Astrocyte (in vitro differentiated cells and primary cell): Measurements from ENCODE around the gene KBTBD4. TPM values are rescaled to one million over a fixed set of nuclear protein-coding genes. Genes with fewer than 3 reads are reported as not detected.

Experiments used
- DNase-seq: peaks from one replicate; pipeline ENCODE4 v3.0.0-alpha.2; 2010; ENCODE audit warnings: low read depth
- FAIRE-seq: peaks from 2 replicates; lab custom pipeline; 2011; peaks lifted over from hg19 to GRCh38; lab: Jason Lieb, UNC
- H2AFZ ChIP-seq: 2 replicates; pipeline ENCODE4 v1.6.0; 2012; ENCODE audit warnings: low read depth, low read length, inconsistent platforms
- H3K27ac ChIP-seq: 2 replicates; pipeline ENCODE4 v1.5.1; 2011; ENCODE audit warnings: low read depth, low read length, inconsistent platforms
- H3K27me3 ChIP-seq: 2 replicates; pipeline ENCODE4 v1.6.0; 2011; ENCODE audit warnings: low read length, inconsistent platforms; ENCODE audit not compliant: insufficient read depth
- H3K36me3 ChIP-seq: 2 replicates; pipeline ENCODE4 v1.5.1; 2011; ENCODE audit warnings: low read length, inconsistent platforms; ENCODE audit not compliant: insufficient read depth
- H3K4me1 ChIP-seq: 2 replicates; pipeline ENCODE4 v1.5.1; 2011; ENCODE audit warnings: low read length, inconsistent platforms; ENCODE audit not compliant: insufficient read depth
- H3K4me2 ChIP-seq: 2 replicates; pipeline ENCODE4 v1.6.0; 2012; ENCODE audit warnings: low read length, inconsistent platforms
- H3K4me3 ChIP-seq: 2 replicates; pipeline ENCODE4 v1.5.1; 2011; ENCODE audit warnings: low read depth, mild to moderate bottlenecking, low read length, inconsistent platforms; ENCODE audit not compliant: insufficient read depth
- H3K79me2 ChIP-seq: 2 replicates; pipeline ENCODE4 v1.6.0; 2012; ENCODE audit warnings: mild to moderate bottlenecking, low read length, inconsistent platforms; ENCODE audit not compliant: insufficient read depth
- H3K9ac ChIP-seq: 2 replicates; pipeline ENCODE4 v1.6.0; 2012; ENCODE audit warnings: mild to moderate bottlenecking, low read length, inconsistent platforms
- H3K9me3 ChIP-seq: 2 replicates; pipeline ENCODE4 v1.5.1; 2012; ENCODE audit warnings: low read depth, mild to moderate bottlenecking, low read length, inconsistent platforms; ENCODE audit not compliant: insufficient read depth
- H4K20me1 ChIP-seq: 2 replicates; pipeline ENCODE4 v1.6.0; 2012; ENCODE audit warnings: low read length, inconsistent platforms; ENCODE audit not compliant: insufficient read depth
- H3K27ac Mint-ChIP-seq: one replicate; pipeline ENCODE4 v1.8.0; 2021; ENCODE audit warnings: mild to moderate bottlenecking, mixed read lengths; ENCODE audit not compliant: unreplicated experiment
- H3K27me3 Mint-ChIP-seq: one replicate; pipeline ENCODE4 v1.8.0; 2021; ENCODE audit warnings: low read depth, mixed read lengths; ENCODE audit not compliant: unreplicated experiment
- H3K36me3 Mint-ChIP-seq: one replicate; pipeline ENCODE4 v1.8.0; 2021; ENCODE audit warnings: low read depth, mixed read lengths; ENCODE audit not compliant: unreplicated experiment
- H3K4me1 Mint-ChIP-seq: one replicate; pipeline ENCODE4 v1.8.0; 2021; ENCODE audit warnings: low read depth, mixed read lengths; ENCODE audit not compliant: unreplicated experiment
- H3K4me3 Mint-ChIP-seq: one replicate; pipeline ENCODE4 v1.8.0; 2021; ENCODE audit warnings: mild to moderate bottlenecking, moderate library complexity, mixed read lengths; ENCODE audit not compliant: unreplicated experiment
- H3K9me3 Mint-ChIP-seq: one replicate; pipeline ENCODE4 v1.8.0; 2021; ENCODE audit warnings: mild to moderate bottlenecking, mixed read lengths; ENCODE audit not compliant: unreplicated experiment
- EZH2 ChIP-seq: IDR thresholded peaks from 2 replicates; pipeline ENCODE4 v1.6.1; 2012; ENCODE audit warnings: mild to moderate bottlenecking, low read length, inconsistent platforms; ENCODE audit not compliant: insufficient read depth
- total RNA-seq: library from RNA; stranded (reverse); gene quantifications from 2 replicates; pipeline ENCODE4 v1.2.1, GENCODE V29; 2021
- TF ChIP-seq, protein P1 (sequence below): IDR thresholded peaks from 2 replicates; pipeline ENCODE4 v1.5.1; 2011; ENCODE audit warnings: low read depth, mild to moderate bottlenecking, inconsistent platforms, low read length, moderate library complexity; ENCODE audit not compliant: insufficient read depth

KBTBD4 gene
- total RNA-seq, 1 donor from 2014 or later: 11.9 TPM

- no peak overlapping the region for H3K27ac Mint-ChIP-seq
- peak overlapping the region; percentile 68 for H3K4me3 Mint-ChIP-seq
- Histone ChIP-seq H3K27ac (no peak overlapping the region), H4K20me1 (no peaks in the 10 kb centered on the region), H3K27me3 (peaks cover 35% of the 10 kb centered on the region), H2AFZ (no peak overlapping the region), H3K9ac (no peak overlapping the region), H3K4me2 (no peak overlapping the region), H3K36me3 (no peaks in the 10 kb centered on the region), H3K9me3 (no peaks in the 10 kb centered on the region), H3K4me3 (no peak overlapping the region), H3K79me2 (no peaks in the 10 kb centered on the region), H3K4me1 (peaks cover 2% of the 10 kb centered on the region)
- no peaks in the 10 kb centered on the region for H3K9me3 Mint-ChIP-seq
- H3K4me1 Mint-ChIP-seq: no peaks in the 10 kb centered on the region
- H3K27me3 Mint-ChIP-seq: peaks cover 39% of the 10 kb centered on the region
- FAIRE-seq: no peak
- no peaks in the 10 kb centered on the region for H3K36me3 Mint-ChIP-seq
- DNase-seq: no peak
- TF ChIP-seq EZH2: no peak
- TF ChIP-seq, protein P1, sequence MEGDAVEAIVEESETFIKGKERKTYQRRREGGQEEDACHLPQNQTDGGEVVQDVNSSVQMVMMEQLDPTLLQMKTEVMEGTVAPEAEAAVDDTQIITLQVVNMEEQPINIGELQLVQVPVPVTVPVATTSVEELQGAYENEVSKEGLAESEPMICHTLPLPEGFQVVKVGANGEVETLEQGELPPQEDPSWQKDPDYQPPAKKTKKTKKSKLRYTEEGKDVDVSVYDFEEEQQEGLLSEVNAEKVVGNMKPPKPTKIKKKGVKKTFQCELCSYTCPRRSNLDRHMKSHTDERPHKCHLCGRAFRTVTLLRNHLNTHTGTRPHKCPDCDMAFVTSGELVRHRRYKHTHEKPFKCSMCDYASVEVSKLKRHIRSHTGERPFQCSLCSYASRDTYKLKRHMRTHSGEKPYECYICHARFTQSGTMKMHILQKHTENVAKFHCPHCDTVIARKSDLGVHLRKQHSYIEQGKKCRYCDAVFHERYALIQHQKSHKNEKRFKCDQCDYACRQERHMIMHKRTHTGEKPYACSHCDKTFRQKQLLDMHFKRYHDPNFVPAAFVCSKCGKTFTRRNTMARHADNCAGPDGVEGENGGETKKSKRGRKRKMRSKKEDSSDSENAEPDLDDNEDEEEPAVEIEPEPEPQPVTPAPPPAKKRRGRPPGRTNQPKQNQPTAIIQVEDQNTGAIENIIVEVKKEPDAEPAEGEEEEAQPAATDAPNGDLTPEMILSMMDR: no peak
Measured at GRCh38 chr11:47595967-47596366, 17.2 kb upstream of the KBTBD4 start.

DNA sequence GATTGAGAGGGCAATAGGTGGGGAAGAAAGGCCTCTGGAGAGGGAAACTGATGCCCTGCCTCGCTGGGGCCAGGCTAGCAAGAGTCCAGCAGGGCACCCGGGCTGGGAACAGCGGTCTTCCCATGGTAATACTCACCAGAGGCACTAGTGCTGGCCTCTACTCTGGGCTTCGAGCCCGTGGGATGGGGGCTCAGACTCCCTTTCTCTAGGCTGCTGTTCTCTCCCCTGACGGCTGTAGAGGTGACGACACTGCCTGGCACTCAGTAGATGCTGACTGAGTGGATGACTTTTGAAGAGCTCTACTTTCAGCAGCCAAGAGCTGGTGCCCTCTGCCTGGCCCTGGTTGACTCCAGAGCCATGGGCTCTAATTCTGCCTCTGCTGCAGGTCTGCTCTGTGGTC lies 16.3 kb upstream of the KBTBD4 start:
- no peaks in the 10 kb centered on the region for H3K4me1 Mint-ChIP-seq
- no peak for FAIRE-seq

More for the DNA sequence above, 16.3 kb upstream of the KBTBD4 start:
- no peak overlapping the region for H3K9ac ChIP-seq
- H3K36me3 Mint-ChIP-seq: no peaks in the 10 kb centered on the region
- H4K20me1 ChIP-seq: no peaks in the 10 kb centered on the region
- H3K79me2 ChIP-seq: no peaks in the 10 kb centered on the region
- H3K36me3 ChIP-seq: no peaks in the 10 kb centered on the region
- H3K9me3 Mint-ChIP-seq: no peaks in the 10 kb centered on the region
- no peak overlapping the region for H3K27ac ChIP-seq
- no peak overlapping the region for H2AFZ ChIP-seq
- no peak for TF ChIP-seq EZH2
- TF ChIP-seq, protein P1: no peak
- H3K9me3 ChIP-seq: no peaks in the 10 kb centered on the region
- H3K4me3 ChIP-seq: no peak overlapping the region
- H3K4me2 ChIP-seq: no peak overlapping the region
- no peak overlapping the region for H3K4me3 Mint-ChIP-seq
- no peak for DNase-seq
- H3K27me3 Mint-ChIP-seq: peaks cover 39% of the 10 kb centered on the region
- peaks cover 35% of the 10 kb centered on the region for H3K27me3 ChIP-seq
- H3K4me1 ChIP-seq: peaks cover 2% of the 10 kb centered on the region
- H3K27ac Mint-ChIP-seq: no peak overlapping the region
